Glomerular endothelial cell (primary cell): Measurements from ENCODE around the gene MACROD2. TPM values are rescaled to one million over a fixed set of nuclear protein-coding genes. Genes with fewer than 3 reads are reported as not detected.
"Not testable (repeated sequence)": the region's sequence is repeated elsewhere in the genome, so short reads cannot be mapped to it uniquely, and the experiment has no call there.

ENCODE experiments used
- DNase-seq: peaks from one replicate; pipeline ENCODE4 v3.0.0-alpha.2; 2011; ENCODE audit warnings: low read depth, low spot score; ENCODE audit errors: extremely low read depth
- total RNA-seq: library from RNA; depleted of rRNA; stranded (reverse); fragments of >200 nt; gene quantifications from 2 replicates; pipeline ENCODE4 v1.2.3, GENCODE V29; 2015

Gene MACROD2
- total RNA-seq, 1 donor from 2014 or later, result 0.76 TPM

DNA sequence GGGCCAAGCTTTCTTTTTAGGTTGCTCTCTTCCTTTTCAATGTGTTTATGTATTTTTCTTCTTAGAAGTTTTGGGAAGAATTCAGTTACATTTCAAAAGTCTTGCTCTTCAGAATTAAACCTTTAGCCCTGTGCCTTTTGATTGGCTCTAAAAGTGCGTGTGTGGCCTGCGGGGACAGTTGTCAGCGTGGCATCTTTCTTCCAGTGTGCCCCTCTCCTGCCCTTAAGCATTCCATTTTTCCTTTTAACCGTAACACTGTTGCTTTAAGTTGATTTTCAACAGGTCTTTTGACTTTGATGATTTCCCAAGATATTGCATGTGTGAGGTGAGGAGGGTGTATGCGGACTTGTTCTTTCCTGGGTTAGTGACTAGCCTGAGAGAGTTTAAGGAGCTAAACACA lies 1341.2 kb downstream of the MACROD2 start:
- DNase-seq, result no peak

DNA sequence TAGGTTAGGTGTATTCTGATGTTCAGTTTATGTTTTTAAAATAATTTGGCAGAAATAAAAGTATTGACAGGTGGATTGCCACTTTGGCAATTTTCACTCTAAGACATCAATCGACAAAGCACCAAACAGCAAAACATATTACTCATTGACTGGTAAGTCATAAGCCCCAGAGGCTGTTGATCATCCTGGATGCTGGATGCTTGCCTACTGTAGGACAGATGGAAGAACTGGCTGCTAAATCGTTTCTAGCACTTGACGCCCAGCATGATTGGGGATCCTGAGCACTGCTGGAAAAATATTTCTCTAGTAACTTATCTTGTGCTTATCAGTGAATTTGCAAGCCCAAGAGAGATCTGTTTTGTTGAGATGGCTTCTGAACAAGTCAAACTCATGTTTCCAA lies 1343.9 kb downstream of the MACROD2 start:
- no peak for DNase-seq

DNA sequence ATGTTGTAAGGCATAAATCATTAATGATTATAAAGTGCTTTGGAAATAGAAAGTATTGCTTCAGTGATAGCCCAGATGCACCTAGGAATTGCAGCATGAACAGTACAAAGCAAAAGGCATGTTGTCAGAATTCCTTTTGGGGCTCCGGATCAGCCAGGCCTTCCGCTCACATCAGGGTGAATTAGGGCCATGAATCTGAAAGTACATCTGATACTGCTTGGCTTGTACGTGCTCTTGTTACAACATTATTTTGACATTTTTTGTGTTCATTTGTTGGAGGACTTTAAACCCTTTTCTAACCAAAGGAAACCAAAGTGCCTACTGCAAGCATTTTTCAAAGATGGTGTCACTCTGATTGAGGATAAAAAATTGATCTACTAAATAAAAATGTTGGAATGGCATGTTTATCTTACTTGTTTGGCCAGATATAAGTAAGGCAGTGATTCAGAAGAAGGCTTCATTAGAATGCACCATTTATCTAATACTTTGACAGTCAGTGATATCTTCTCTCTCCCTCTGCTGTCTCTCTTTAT lies 1347.7 kb downstream of the MACROD2 start:
- DNase-seq, result no peak

DNA sequence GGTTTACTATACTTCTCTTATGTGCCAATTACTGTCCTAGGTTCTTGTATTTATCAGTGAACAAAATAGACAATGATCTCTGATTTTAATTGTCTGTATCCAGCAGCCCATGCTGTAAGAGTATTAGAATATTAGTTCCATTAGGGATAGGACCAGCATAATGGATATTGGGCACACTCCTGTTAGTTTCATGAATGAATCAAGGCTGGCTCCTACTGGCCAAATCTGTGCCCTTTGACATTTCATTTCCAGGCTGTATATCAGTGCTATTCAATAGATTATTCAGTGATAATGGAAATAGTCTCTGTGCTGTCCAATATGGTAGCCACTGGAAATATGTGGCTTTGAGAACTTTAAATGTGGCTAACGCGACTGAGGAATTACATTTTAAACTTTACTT lies 1350.0 kb downstream of the MACROD2 start:
- DNase-seq, result no peak

DNA sequence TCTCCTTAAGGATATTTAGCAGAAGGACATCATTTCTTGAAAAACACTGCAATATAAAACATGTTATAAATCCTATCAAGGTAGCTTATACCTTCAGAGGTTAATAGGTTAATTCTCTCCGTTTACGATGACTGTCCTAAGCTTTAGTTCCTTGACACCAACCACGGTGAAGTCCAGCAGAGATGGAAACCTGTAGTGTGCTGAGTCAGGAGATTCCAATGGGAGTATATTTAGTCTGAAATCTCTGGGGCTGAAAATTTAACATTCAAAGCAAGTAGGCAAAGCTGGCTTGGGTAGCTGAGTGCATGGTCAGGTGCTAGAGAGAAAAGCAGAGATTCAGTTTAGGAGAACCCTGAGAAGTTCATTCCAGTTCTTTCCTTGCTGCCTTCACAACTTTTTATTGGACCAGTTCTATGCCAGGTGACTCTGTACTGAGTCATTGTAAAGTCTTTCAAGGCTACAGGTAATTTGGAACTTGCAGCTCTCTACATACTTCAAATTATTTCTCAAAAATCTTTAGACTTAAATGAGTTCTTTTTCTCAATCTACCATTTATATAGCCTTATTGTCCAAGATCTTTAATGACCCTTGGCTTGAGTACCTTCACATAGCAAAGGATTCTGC lies 1351.5 kb downstream of the MACROD2 start:
- no peak for DNase-seq

DNA sequence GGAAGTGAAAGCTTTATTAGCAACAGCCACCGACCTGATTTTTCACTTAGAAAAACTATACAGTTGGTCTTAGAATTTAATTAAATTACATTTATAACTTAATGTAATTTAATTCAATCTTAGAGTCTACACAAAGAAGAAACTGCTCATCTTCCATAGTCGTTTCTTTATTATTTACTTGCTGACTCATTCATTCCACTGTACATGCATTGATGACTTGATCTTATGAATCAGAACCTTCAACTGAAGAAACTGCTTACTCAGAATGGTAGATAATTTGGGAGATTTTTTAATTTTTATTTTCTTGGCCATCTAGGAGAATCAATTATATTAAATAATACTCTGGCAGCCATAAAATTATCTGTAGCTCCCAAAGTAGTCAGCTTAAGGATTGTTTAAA lies 1363.7 kb downstream of the MACROD2 start:
- no peak for DNase-seq

DNA sequence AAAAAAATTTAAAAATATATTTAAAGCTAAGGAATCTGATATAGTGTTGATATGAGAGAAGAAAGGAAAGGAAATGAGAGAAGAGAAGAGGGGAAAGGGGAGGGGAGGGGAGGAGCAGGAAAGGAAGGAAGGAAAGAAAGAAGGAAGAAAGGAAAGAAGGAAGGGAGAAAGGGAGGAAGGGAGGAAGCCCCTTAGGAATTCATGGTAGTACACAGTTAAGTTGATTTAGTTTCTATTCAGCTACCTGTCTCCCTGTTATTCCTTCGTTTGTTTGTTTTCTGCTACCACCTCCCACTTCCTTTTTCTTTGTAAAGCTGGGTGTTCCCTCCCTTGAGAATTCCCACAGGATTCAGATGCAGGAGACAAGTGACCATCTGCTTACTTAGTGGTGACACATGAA lies 1367.5 kb downstream of the MACROD2 start:
- DNase-seq, result no peak

DNA sequence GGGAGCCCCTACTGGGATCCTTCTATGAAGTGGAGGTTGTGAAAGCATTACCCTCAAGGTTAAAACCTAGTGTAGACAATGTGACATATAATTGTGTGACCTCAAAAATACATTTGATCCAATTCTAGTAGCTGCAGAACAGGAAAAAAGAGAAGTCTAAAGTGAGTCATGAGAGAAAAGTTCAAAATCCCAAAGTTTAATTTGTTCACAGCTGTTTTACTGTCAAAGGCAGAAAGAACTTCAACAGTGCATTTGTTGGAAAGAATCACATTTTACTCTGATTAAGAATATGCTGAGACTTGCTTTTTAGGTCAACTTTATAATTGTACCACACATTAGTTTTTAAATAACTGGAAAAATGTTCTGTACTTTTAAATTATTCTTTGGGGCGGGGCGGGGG lies 1369.5 kb downstream of the MACROD2 start:
- no peak for DNase-seq

DNA sequence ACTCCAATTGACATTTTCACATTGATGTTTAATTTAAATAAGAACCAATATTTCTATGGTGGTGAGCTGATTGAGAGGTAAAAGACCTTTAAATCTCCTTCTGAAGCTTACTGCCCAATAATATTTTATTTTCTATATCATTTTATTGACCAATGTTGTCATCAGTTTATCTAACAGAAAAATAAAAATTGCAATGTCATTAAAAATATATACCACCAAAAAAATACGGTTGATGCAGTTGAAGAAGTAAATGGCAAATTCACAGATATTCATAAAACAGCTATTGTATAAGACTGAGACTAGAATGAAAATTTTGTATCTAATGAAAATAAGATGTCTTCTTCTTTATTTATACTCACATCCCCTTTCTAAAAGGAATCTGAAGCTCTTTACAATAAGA lies 1375.1 kb downstream of the MACROD2 start:
- DNase-seq, result no peak

DNA sequence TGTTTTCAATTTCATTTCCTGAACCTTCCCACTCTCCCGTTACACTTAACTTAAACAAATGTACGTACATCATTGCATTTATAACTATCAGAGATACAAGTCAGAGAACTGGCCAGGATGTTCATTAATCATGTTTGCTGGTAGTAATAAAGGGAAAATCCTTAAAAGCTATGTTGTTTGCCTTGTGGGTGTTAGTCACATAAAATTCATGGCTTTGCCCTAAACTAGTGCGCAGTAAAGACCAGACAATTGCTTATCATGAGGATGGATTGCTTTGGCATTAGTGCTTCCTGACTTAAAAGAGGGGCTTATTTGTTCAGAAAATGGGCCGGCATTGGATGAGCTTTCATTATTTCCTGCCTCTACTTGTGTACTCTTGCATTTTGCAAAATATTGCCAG lies 1379.4 kb downstream of the MACROD2 start:
- DNase-seq, result no peak

DNA sequence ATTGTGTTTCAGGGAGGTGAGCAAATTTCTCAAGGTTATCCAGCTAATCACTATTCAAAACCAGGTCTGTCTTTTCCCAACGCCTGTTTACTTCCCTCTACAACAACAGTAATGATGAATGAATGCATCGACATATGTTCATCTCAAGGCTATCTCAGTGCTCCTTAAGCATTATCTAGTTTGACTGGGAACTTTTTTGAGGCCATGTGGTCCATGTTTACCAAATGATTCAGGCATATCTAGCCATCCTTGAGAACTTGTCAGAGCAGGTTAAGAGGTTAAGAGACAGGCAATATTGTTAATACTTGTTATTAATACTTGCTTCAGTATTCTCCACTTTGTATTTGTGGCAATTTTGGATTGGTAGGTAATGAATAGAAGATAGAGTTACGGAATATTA lies 1380.5 kb downstream of the MACROD2 start:
- no peak for DNase-seq

DNA sequence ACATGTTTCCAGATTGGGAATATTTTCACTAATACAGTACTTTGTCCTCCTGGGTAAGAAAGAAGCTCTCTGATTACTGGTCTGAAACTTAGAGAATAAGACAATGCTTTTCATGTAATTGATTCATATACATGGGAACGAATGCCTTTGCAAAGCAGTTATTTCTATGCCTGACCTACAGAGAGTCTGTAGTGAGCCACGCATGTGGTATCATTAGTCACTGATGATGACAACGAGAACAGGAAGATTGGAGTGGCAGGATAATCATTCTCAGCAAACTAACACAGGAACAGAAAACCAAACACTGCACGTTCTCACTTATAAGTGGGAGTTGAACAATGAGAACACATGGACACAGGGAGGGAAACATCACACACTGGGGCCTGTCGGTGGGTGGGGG lies 1382.3 kb downstream of the MACROD2 start:
- DNase-seq, result not testable (repeated sequence)

DNA sequence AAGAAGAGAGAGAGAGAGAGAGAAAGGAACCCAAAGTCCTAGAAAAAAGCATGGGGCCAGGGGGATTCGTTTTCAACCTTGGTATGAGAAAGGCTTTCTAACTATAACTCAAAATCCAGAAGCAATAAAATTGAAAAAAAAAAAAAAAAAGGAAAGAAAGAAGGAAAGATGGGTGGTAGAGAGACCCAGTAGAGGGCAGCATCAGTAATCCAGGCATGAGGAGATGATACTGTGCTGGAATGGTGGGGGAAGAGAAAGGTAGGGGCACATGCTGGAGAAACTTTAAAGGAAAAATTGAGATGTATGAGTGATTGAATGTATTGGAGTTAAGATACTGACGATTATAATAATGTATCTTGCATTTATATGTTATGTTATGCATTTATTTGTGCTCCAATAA lies 1382.8 kb downstream of the MACROD2 start:
- no peak for DNase-seq

DNA sequence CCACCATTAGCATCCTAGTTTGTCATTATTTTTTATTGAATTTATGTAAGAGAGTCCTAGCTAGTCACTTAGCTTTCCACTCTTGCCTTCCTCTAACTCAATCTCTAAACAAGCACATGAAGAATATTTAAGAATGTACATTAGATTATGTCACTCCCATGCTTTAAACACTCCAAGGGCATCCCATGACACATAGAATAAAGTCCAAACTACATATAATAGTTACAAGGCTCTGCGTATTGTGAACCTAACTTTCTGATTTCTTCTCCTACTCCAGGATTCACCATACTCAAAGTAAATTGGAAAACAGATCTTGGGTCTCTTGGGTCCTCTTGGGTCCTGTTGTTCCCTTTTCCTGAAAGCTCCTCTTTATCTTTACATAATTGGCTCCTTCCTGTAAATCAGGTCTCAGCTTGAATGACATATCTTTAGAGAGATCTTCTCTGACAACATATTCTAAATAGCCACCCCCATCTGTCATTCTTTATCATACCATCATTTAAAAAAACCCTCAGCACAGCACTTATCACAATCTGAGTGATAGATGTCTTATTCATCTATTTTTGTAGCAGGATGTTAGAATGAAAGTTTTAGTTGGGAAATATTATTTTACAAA lies 1384.5 kb downstream of the MACROD2 start:
- no peak for DNase-seq

DNA sequence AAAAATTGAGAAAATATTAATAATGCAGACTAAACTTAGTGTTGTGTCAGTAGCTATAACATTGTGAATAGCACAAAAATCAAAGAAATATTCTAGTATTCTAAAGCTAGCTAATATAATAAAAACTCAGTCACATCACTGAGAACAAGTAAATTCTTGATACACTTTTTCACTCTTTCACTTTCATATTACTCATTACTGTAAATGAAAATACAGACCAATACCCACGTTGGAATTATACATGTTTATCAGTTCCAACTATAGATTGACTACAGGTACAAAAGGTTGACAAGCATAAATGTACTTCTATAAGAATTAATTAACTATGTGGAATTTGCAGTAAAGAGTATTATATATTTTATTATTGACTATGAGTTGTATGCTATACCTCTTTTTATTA lies 1385.5 kb downstream of the MACROD2 start:
- no peak for DNase-seq

DNA sequence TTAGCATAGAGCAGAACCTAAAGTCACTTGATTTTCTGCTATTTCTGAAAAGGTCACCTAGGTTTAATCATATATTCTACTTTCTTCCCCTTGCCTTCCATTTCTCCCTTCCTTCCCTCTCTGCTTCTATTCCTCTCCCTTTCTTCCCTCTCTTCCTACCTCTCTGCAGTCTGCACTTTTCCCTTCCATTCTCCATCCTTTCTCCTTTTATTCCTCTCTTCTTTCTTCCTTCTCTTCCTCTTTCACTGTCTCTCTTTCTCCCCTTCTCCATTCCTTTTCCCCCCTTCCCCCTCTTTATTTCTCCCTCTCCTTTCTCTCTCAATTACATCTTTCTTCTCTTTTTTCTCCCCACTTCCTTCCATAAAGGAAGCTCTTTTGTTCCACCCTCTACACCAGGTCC lies 1391.9 kb downstream of the MACROD2 start:
- DNase-seq, result no peak

DNA sequence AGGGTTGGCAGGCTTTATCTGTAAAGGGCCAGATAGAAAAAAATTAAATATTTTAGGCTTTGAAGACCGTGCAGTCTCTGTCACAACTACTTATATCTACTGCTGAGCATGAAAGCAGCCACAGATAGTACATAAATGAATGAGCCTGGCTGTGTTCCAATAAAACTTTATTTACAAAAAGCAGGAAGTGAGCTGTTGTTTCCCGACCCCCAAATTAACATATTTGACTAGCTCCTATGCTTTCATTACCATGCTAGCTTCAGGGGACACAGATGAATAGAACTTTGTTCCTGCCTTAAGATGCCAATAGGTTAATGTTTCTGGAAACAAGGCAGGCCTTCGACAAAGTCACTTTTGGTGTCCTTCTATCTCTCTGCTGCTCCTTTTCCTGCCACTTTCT lies 1400.1 kb downstream of the MACROD2 start:
- DNase-seq, result no peak

DNA sequence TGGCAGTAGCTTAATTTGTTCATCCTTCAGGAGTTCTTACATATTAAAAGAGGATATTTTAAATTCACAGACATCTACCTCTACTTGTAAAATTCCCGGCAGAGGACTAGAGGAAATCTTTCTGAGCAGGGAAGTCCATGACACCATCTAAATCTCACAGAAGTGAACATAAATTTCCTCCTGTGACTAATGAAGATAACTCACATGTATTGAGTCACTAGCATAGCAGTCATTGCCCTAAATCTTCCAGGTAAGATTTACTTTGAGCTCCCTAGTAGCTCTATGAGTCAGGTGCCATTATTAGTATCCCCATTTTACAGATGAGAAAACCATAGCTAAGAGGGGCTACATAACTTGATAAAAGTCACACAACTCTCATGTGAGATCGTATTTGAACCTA lies 1400.7 kb downstream of the MACROD2 start:
- no peak for DNase-seq

DNA sequence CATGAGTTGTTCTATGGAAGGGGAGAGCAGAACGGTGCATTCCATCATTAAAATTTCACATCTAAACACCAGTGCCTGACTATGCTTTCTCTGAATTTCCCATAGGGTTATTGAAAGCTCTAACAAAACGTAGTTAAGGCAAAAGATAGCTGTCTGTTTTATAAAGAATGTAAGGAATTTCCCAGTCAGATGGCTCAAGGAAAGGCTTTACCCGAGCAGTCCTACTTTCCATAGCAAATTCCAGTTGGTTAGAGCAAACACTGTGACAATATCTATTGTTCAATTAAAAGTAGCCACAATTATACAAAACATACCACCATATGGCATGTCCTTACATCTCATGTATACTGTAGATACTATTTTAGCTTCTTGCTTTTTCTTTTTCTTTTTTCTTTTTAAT lies 1401.6 kb downstream of the MACROD2 start:
- DNase-seq, result no peak

DNA sequence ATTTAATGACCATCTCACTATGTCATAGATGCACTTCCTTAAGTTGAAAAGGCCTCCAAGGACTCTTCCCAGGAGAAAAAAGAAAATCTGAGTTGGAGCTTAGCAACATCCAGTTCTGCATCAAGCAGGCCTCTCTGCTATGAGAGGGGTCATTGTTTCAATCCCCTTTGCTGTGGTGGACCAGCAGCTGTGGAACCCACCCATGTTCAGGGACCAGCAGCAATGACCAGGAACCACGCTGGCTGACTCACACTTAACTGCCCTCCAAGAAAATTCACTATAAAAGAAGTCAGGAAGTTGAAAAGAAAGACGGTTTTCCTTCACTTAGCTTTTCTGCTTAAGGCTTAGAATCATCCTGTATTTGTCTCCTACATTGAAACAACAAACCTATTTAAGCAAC lies 1404.5 kb downstream of the MACROD2 start:
- no peak for DNase-seq

DNA sequence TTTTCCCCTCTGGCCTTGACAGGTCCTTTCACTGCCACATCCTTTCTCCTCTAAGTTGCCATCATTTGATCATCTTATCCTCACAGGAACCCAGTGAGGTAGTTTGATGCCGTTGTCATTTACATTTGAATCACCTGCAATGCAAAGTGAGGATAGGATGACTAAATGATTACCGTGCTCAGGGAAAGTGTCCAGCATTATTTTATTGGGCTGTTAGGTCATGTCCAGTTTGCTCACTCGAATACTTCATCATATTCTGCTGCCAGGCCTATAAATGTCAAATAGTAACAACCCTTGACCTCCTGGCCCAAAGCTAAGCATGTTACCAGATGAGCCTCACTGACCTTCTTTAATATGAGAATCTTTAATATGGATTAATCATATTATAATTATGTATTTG lies 1410.8 kb downstream of the MACROD2 start:
- no peak for DNase-seq

DNA sequence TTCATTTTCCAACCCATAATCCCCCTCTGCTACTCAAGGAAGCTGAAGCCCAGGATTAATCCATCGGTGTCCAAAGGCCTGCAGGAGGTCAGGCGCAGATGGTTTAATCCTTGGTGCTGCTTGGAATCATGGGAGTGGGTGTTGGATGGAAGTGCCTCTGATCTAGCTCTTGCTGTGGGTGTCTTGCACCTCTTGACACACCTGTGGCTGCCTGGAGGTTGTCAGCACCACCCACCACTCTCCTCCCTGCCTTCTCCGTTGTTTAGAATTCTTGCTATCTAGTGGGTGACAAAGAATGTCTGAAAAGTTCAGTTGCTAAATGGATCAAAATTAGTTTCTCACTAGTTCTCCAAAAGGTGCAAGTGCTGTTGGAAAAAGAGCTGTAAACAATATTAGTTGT lies 1416.5 kb downstream of the MACROD2 start:
- DNase-seq, result no peak

DNA sequence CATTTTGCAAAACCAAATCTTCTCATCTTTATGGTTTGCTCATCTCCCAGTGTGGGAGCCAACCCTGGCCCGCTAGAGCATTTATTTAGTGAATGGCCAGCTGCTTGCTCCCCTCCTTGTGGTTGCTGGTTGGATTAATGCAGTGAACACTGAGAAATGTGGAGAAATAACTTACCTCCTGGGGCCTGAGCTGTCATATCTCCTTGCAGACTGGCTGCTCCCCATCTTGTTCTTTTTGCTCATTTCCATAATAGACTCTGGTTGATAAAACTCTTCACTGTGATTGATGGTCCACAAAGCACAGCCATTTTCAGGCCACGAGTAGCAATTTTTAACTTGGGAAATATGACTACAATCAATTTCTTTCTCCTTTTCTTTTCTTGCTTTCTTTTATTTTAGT lies 1420.6 kb downstream of the MACROD2 start:
- no peak for DNase-seq
